Astrocyte (in vitro differentiated cells and primary cell): ENCODE data around the gene APOM.

Experiments
- CTCF ChIP-seq: IDR thresholded peaks from 2 replicates; pipeline ENCODE4 v1.5.1; 2011; ENCODE audit warnings: low read depth, mild to moderate bottlenecking, inconsistent platforms, low read length, moderate library complexity; ENCODE audit not compliant: insufficient read depth
- EZH2 ChIP-seq: IDR thresholded peaks from 2 replicates; pipeline ENCODE4 v1.6.1; 2012; ENCODE audit warnings: mild to moderate bottlenecking, low read length, inconsistent platforms; ENCODE audit not compliant: insufficient read depth

DNA sequence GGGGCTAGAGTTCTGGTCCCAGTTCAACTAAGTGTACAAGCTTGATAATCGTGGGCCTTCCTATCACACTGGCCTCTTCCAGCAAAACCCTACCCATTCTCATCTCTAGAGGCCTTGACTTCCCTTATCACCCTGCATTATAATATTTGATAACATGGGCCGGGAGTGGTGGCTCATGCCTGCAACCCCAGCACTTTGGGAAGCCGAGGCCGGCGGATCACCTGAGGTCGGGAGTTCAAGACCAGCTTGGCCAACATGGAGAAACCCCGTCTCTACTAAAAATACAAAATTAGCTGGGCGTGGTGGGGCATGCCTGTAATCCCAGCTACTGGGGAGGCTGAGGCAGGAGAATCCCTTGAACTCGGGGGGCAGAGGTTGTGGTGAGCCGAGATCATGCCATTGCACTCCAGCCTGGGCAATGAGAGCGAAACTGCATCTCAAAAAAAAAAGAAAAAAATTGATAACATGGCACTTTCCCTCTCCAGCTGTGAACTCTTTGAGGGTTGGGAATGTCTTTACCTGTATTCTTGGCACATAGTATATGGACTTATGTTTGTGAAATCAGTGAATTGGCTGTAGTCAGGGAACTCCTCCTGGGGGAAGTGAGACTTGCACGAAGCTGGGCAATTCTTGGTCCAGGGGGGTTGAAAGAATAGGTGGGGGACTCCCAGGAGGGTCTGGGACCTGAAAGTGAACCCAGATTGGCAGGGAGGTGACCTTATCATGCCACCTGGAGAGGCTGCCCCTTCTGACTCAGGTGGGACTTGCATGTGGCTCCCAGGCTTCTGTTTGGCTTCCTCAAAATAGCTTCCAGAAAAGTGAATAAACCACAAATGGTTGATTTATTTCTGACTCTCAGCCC, 5.8 kb downstream of the APOM start:
- no peak for TF ChIP-seq CTCF
- TF ChIP-seq EZH2: no peak
